Neural progenitor cell (in vitro differentiated cells): ENCODE results near the gene DHX29.

ENCODE experiments used
- CTCF ChIP-seq: fragments of 200-600 bp; sonication (generic); IDR thresholded peaks from 2 replicates; pipeline ENCODE4 v1.5.1; 2017; ENCODE audit warnings: antibody characterized with exemption, mild to moderate bottlenecking
- EZH2 ChIP-seq: fragments of 200-600 bp; sonication (generic); IDR thresholded peaks from 2 replicates; pipeline ENCODE4 v1.6.1; 2017; ENCODE audit warnings: antibody characterized with exemption, mild to moderate bottlenecking, moderate library complexity
- EZH2phosphoT487 ChIP-seq: fragments of 200-600 bp; sonication (generic); IDR thresholded peaks from 2 replicates; pipeline ENCODE4 v1.6.1; 2017; ENCODE audit warnings: antibody characterized with exemption

- TF ChIP-seq CTCF (no peak), EZH2phosphoT487 (peak; percentile 44), EZH2 (peak; percentile 71)
Observed at GRCh38 chr5:55222092-55222984, 85.2 kb downstream of the DHX29 start.
